ENCODE measurements around the gene TKTL1.
"Not testable (repeated sequence)": the region's sequence is repeated elsewhere in the genome, so short reads cannot be mapped to it uniquely, and the experiment has no call there.

Gene TKTL1, protein sequence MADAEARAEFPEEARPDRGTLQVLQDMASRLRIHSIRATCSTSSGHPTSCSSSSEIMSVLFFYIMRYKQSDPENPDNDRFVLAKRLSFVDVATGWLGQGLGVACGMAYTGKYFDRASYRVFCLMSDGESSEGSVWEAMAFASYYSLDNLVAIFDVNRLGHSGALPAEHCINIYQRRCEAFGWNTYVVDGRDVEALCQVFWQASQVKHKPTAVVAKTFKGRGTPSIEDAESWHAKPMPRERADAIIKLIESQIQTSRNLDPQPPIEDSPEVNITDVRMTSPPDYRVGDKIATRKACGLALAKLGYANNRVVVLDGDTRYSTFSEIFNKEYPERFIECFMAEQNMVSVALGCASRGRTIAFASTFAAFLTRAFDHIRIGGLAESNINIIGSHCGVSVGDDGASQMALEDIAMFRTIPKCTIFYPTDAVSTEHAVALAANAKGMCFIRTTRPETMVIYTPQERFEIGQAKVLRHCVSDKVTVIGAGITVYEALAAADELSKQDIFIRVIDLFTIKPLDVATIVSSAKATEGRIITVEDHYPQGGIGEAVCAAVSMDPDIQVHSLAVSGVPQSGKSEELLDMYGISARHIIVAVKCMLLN

DNA sequence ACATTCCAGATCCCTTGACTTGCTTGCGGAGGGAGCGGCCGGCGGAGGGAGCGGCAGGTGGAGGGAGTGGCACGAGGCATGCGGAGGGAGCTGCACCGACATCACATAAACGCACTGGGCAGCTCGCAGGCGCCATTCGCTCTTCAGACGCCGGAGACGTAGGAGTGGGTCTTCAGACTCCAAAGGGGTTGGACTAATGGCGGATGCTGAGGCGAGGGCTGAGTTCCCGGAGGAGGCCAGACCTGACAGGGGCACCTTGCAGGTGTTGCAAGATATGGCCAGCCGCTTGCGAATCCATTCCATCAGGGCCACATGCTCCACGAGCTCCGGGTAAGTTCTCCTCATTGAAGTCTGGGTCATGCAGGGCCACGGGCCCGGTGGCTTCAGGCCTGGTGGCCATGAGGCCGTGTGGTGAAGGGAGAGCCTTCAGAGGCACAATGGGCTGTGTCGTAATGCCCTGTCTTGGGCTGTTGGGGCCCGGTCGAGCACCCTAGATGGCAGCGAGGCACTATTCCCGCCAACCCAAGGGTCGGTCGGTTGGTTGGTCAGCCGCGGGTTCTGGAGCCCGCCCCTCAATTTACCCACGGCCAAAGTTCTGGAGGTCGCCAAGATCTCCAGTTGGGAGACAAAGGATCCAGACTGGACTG is at the start of gene TKTL1:
Gene TKTL1 (plus strand): TSS at position 132 of the 647 bp plus-strand sequence. CDS start 65 bp downstream, at position 197.
- no peak for DNase-seq (ENCODE audit: low read depth)
- H3K4me3 ChIP-seq (ENCODE audit: low read depth, low read length), result no peak within 1 kb of the TSS
- TF ChIP-seq, protein P1, sequence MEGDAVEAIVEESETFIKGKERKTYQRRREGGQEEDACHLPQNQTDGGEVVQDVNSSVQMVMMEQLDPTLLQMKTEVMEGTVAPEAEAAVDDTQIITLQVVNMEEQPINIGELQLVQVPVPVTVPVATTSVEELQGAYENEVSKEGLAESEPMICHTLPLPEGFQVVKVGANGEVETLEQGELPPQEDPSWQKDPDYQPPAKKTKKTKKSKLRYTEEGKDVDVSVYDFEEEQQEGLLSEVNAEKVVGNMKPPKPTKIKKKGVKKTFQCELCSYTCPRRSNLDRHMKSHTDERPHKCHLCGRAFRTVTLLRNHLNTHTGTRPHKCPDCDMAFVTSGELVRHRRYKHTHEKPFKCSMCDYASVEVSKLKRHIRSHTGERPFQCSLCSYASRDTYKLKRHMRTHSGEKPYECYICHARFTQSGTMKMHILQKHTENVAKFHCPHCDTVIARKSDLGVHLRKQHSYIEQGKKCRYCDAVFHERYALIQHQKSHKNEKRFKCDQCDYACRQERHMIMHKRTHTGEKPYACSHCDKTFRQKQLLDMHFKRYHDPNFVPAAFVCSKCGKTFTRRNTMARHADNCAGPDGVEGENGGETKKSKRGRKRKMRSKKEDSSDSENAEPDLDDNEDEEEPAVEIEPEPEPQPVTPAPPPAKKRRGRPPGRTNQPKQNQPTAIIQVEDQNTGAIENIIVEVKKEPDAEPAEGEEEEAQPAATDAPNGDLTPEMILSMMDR (conservative IDR thresholded peaks at IDR 0.05; ENCODE audit: low read depth, low read length), result no peak

DNA sequence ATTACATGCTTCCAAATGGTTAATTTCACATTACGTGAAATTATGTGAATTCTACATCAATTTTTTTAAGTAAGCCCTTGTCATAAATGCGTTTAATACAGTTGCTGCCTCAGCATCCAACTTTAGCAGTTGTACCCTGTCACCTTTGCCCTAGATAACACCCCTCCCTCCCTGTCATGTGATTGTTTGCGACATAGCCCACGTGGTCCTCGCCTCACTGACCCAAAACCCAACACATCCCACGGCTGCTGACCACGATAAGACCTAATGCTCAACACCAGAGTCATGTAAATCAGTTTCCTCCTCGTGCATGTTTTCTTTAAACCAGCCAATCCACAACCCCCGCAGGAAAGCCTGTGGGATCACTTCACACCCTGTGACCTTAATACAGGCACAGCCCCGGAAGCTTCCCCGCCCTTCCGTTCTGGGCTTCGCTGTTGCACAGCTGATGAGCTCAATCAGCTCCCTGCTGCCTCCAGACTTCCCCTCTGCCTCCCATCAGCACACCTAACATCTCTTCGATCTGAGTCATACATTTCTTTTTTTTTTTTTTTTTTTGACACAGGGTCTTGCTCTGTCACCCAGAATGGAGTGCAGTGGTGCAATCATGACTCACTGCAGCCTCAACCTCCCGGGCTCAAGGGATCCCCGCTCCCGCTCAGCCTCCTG is 48.1 kb upstream of the TKTL1 start:
- not testable (repeated sequence) for DNase-seq (ENCODE audit: low read depth)

DNA sequence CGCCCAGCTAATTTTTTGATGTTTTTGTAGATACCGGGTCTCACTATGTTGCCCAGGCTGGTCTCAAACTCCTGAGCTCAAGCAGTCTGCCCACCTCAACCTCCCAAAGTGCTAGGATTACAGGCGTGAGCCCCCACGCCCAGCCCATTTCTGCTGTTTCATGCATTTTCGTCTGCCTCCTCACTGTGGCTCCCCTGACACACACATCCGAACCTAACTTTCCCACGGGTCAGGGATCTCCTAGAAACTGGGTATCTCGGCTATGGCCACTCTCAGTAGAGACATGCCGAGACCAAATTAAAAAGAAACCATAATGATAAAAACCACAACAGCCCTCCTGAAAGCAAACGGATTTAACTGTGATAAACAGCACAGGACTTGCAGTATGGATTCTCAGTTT is 47.5 kb upstream of the TKTL1 start:
- DNase-seq (ENCODE audit: low read depth); H3K4me3 ChIP-seq (ENCODE audit: low read depth, low read length): not testable (repeated sequence)

More for the DNA sequence above, 48.1 kb upstream of the TKTL1 start:
- H3K4me3 ChIP-seq (ENCODE audit: low read depth, low read length), result not testable (repeated sequence)

DNA sequence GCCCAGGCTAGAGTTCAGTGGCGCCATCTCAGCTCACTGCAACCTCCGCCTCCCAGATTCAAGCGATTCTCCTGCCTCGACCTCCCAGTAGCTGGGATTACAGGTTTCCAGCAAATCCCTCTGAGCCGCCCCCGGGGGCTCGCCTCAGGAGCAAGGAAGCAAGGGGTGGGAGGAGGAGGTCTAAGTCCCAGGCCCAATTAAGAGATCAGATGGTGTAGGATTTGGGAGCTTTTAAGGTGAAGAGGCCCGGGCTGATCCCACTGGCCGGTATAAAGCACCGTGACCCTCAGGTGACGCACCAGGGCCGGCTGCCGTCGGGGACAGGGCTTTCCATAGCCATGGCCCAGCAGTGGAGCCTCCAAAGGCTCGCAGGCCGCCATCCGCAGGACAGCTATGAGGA is 38.3 kb upstream of the TKTL1 start, which contains the start of gene OPN1MW3:
Gene OPN1MW3 (plus strand): TSS at position 301 of the 400 bp plus-strand sequence. CDS start 38 bp downstream, at position 339.
- H3K4me3 ChIP-seq (ENCODE audit: low read depth, low read length); DNase-seq (ENCODE audit: low read depth): not testable (repeated sequence)

DNA sequence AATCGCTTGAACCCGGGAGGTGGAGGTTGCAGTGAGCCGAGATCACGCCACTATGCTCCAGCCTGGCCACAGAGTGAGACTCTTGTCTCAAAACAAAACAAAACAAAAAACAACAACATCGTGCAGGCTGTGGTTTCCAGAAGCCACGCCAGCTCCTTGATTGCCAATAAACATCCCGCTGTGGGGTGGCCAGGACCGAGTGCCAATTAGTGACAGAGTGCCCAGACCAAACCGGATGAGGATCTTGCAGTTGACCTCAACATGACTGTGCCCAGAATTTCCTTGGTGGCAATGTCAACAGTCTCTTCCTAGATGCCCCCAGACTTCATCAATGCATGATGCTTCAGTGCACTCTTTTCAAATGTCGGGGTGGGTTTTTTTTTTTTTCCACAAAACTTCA is 36.9 kb upstream of the TKTL1 start:
- DNase-seq (ENCODE audit: low read depth); H3K4me3 ChIP-seq (ENCODE audit: low read depth, low read length): not testable (repeated sequence)

DNA sequence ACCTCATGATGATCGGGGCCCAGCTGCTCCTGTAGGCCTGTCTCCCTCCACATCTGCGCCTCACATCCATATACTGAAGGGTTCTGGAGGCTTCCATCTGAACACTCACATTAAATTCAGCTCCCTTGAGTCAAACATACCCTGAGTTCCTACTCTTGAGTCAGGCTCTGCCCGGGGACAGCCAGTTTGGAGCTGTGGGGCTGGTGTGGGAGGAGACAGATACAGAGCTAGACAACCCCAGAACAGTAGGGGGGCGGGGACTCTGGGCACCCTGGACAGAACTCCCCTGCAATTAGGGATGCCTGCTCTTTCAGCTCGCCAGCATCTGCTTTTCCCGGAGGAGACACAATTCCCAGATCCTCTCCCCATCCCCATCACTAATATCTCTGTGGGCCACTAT is 32.5 kb upstream of the TKTL1 start:
- DNase-seq (ENCODE audit: low read depth); H3K4me3 ChIP-seq (ENCODE audit: low read depth, low read length): not testable (repeated sequence)

DNA sequence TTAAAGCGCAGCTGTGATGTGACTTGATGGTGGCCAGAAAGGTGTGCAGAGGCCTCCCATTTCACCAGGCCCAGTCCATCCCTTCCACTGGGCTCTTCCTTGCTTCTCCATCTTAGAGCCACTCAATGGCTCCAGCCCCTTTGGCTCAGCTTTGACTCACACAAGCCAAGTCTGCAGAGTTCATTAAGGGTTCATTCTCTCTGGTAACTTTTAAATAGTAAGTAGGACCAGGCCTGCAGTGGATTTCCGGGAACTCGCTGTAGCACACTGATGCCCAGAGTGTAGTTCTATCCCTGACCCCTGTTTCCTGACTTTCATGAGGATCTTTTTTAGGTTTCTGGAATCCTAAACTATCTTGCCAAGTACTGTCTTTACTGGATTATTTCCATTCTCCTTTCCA is 26.4 kb upstream of the TKTL1 start:
- not testable (repeated sequence) for DNase-seq (ENCODE audit: low read depth); H3K4me3 ChIP-seq (ENCODE audit: low read depth, low read length)

DNA sequence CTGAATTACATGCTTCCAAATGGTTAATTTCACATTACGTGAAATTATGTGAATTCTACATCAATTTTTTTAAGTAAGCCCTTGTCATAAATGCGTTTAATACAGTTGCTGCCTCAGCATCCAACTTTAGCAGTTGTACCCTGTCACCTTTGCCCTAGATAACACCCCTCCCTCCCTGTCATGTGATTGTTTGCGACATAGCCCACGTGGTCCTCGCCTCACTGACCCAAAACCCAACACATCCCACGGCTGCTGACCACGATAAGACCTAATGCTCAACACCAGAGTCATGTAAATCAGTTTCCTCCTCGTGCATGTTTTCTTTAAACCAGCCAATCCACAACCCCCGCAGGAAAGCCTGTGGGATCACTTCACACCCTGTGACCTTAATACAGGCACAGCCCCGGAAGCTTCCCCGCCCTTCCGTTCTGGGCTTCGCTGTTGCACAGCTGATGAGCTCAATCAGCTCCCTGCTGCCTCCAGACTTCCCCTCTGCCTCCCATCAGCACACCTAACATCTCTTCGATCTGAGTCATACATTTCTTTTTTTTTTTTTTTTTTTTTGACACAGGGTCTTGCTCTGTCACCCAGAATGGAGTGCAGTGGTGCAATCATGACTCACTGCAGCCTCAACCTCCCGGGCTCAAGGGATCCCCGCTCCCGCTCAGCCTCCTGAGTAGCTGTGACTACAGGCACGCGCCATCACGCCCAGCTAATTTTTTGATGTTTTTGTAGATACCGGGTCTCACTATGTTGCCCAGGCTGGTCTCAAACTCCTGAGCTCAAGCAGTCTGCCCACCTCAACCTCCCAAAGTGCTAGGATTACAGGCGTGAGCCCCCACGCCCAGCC is 10.9 kb upstream of the TKTL1 start:
- DNase-seq (ENCODE audit: low read depth); H3K4me3 ChIP-seq (ENCODE audit: low read depth, low read length): not testable (repeated sequence)

DNA sequence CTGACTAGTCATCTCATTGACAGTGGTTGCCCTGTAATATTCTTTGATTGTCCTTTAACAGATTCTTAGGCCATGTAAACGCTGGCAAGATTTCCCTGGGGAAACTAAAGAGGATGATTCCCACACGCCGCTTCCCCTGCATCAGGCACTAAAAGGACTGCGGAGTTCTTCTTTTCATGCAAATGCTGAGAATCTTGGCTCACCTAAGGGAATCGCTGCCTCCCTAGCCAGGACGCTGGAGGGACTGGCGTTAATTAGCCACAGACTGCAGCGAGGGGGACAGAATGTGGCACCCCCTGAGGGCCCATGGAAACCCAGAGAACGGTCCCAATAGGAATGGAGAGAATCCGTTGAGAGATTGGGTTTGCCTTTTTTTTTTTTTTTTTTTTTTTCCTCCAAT is 9.2 kb upstream of the TKTL1 start:
- DNase-seq (ENCODE audit: low read depth); H3K4me3 ChIP-seq (ENCODE audit: low read depth, low read length): not testable (repeated sequence)

DNA sequence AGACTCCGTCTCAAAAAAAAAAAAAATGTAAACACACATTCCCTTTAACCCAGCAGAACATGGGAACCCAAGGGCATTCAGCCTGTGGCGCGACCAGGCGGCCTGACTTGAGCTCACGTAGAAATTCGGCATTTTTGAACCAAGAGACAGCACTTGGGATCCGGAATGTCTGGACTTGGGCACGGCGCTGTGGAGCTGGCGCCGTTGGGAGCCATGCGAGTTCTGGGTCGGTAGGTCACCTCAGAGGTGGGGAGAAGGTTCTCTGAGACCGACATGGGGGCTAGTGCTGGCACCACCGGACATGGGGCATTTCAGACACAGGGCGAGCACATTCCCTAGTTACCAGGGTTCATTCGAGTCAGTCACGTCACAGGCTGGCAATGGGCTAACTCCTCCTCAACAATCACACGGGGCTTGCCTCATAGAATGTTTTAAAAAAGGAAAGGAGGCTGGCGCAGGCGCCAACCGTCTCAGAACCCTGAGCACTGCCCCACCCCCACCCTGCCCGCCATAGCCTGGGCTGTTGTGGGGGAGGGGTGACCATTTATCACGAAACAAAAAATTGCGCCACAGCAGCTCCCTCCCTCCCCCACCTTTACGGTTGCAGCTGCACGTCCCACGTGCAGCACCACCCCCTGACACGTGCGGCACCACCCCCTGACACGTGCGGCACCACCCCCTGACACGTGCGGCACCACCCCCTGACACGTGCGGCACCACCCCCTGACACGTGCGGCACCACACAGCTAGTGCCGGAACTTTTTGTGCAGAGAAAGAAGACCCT is 612 bp upstream of the TKTL1 start, which contains the start of gene TEX28:
Gene TEX28 (minus strand): TSS at position 334 of the 784 bp plus-strand sequence. CDS start 3,007 bp downstream, outside the sequence.
- DNase-seq (ENCODE audit: low read depth), result no peak
- H3K4me3 ChIP-seq (ENCODE audit: low read depth, low read length), result no peak within 1 kb of the TSS
- TF ChIP-seq, protein P1 (conservative IDR thresholded peaks at IDR 0.05; ENCODE audit: low read depth, low read length), result no peak

Measured in choroid plexus epithelial cell (primary cell).